NCI-H187 (cell line): ENCODE data around the gene GPRC5C.

ENCODE experiments used
- DNase-seq, 2 experiments: peaks; one replicate each; lab custom pipeline; 2025; lab: John Stamatoyannopoulos, UW

Gene GPRC5C

GRCh38 chr17:74432766-74433391 lies 991 bp downstream of the GPRC5C start:
- DNase-seq, result no peak

GRCh38 chr17:74433421-74434121 lies 1.7 kb downstream of the GPRC5C start:
- DNase-seq, result no peak

GRCh38 chr17:74435775-74436359 lies 4.0 kb downstream of the GPRC5C start:
- DNase-seq, result no peak

- no peak for DNase-seq
Measured at GRCh38 chr17:74437702-74438101, 5.8 kb downstream of the GPRC5C start.

- no peak for DNase-seq
Measured at GRCh38 chr17:74439691-74440567, 8.0 kb downstream of the GPRC5C start.

GRCh38 chr17:74441537-74441936 lies 9.6 kb downstream of the GPRC5C start:
- DNase-seq, result no peak

- no peak for DNase-seq
Measured at GRCh38 chr17:74442291-74442669, 10.4 kb downstream of the GPRC5C start.

- peak; percentile 39 to 71 for DNase-seq
Measured at GRCh38 chr17:74442670-74443515, 11.0 kb downstream of the GPRC5C start.

GRCh38 chr17:74443516-74444296 lies 11.8 kb downstream of the GPRC5C start:
- no peak for DNase-seq

GRCh38 chr17:74444406-74444805 lies 12.5 kb downstream of the GPRC5C start:
- no peak for DNase-seq

GRCh38 chr17:74445158-74445557 lies 13.3 kb downstream of the GPRC5C start:
- no peak for DNase-seq

GRCh38 chr17:74446551-74447500 lies 14.9 kb downstream of the GPRC5C start:
- DNase-seq, result no peak

GRCh38 chr17:74447628-74448159 lies 15.8 kb downstream of the GPRC5C start:
- DNase-seq, result no peak

GRCh38 chr17:74448756-74449155 lies 16.9 kb downstream of the GPRC5C start:
- DNase-seq, result no peak

GRCh38 chr17:74449306-74449705 lies 17.4 kb downstream of the GPRC5C start:
- DNase-seq, result no peak

- no peak for DNase-seq
Measured at GRCh38 chr17:74449773-74450172, 17.9 kb downstream of the GPRC5C start.

- no peak for DNase-seq
Measured at GRCh38 chr17:74450231-74450630, 18.3 kb downstream of the GPRC5C start.

GRCh38 chr17:74450925-74451403 lies 19.1 kb downstream of the GPRC5C start:
- no peak for DNase-seq

GRCh38 chr17:74451557-74451956 lies 19.7 kb downstream of the GPRC5C start:
- no peak for DNase-seq
